ENCODE data around the gene NLN.

- no peak for TF ChIP-seq CTCF (IDR thresholded peaks at IDR 0.05)
- no peak for TF ChIP-seq EZH2 (IDR thresholded peaks at IDR 0.05; ENCODE audit: borderline replicate concordance, insufficient read depth, low read depth, low read length, poor library complexity, severe bottlenecking)
These were observed 93.2 kb downstream of the NLN start for GRCh38 chr5:65815161-65815560.

All from B cell (primary cell).